Inflammatory macrophage (primary cell): ENCODE results near the gene DDX39A.
"Not testable (repeated sequence)": the region's sequence is repeated elsewhere in the genome, so short reads cannot be mapped to it uniquely, and the experiment has no call there.

Experiments
- DNase-seq, 2 donors: peaks; one replicate each; pipeline ENCODE4 v3.0.0-alpha.2; 2020 to 2022
- total RNA-seq, 18 experiments: gene quantifications; one replicate each; lab custom pipeline; 2026; ENCODE audit warnings: mixed read lengths in 6 of 18, inconsistent platforms in 2 of 18; lab: John Stamatoyannopoulos, UW

Gene DDX39A
- total RNA-seq, result 28.7 to 77.4 (median 55.5) reads per million in 18 experiments

GRCh38 chr19:14419106-14419813 lies at the start of gene DDX39A:
TSS of gene DDX39A (minus strand) at chr19:14419341. CDS start at chr19:14413220, 6,121 bp downstream.
- peak; percentile 99 to 100 for DNase-seq

GRCh38 chr19:14467816-14468215 lies 48.7 kb upstream of the DDX39A start:
- no peak for DNase-seq

GRCh38 chr19:14467391-14467790 lies 48.2 kb upstream of the DDX39A start:
- no peak for DNase-seq

GRCh38 chr19:14463747-14464146 lies 44.6 kb upstream of the DDX39A start:
- DNase-seq, result no peak

GRCh38 chr19:14462401-14462800 lies 43.3 kb upstream of the DDX39A start:
- peak; percentile 34 to 42 for DNase-seq

- no peak for DNase-seq
Measured at GRCh38 chr19:14460935-14461334, 41.8 kb upstream of the DDX39A start.

- no peak for DNase-seq
Measured at GRCh38 chr19:14459703-14460102, 40.6 kb upstream of the DDX39A start.

GRCh38 chr19:14452303-14452702 lies 33.2 kb upstream of the DDX39A start:
- not testable (repeated sequence) for DNase-seq

- DNase-seq, result no peak
Measured at GRCh38 chr19:14450876-14451275, 31.7 kb upstream of the DDX39A start.

- peak; percentile 36 to 72 for DNase-seq
Measured at GRCh38 chr19:14450168-14450874, 31.2 kb upstream of the DDX39A start.

GRCh38 chr19:14449321-14449720 lies 30.2 kb upstream of the DDX39A start:
- peak in 1 of 2 donors; percentile 9 for DNase-seq

GRCh38 chr19:14446336-14447036 lies 27.3 kb upstream of the DDX39A start:
- DNase-seq, result no peak

GRCh38 chr19:14443632-14444216 lies 24.6 kb upstream of the DDX39A start:
- no peak for DNase-seq

- no peak for DNase-seq
Measured at GRCh38 chr19:14442891-14443631, 23.9 kb upstream of the DDX39A start.

- no peak for DNase-seq
Measured at GRCh38 chr19:14441041-14441938, 22.1 kb upstream of the DDX39A start.

- peak; percentile 89 for DNase-seq
Measured at GRCh38 chr19:14440049-14440448, 20.9 kb upstream of the DDX39A start.

GRCh38 chr19:14439014-14439413 lies 19.9 kb upstream of the DDX39A start:
- DNase-seq, result no peak

- DNase-seq, result no peak
Measured at GRCh38 chr19:14437578-14438140, 18.5 kb upstream of the DDX39A start.

GRCh38 chr19:14435320-14436050 lies 16.3 kb upstream of the DDX39A start:
- no peak for DNase-seq
